Measurements from ENCODE around the gene NTRK2.

The NTRK2 gene

DNA sequence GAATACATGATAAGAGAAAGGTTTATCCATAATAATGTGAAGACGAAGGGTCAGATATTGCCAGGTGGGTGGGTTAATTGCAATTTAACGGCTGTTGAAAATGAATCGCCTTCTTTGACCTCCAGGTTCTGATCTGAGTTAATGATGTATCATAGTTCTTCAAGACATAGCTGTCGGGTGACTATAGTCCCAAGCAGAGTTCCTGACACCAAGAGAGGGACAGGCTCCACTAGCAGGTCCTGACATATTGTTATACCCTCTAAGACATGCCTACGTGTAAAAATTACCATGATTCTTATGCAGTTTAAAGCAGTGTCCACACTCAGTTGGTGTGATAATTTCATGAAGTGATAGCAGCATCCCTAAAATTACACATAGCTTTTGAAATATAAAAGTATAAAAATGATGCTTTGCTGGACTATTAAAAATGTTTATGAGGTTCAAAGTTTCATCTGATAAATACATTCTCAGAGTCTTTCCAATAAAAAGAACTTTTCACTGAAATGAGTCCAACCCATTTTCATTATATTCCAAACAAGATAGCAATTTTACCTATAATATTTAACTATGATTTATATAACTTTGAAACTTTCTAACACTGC is 53.0 kb downstream of the NTRK2 start:
- Histone ChIP-seq H3K79me2 (ENCODE audit: insufficient read depth, low read length) (no peaks in the 10 kb centered on the region), H3K9me3 (ENCODE audit: insufficient read depth, low read length, severe bottlenecking) (no peaks in the 10 kb centered on the region), H3K9ac (ENCODE audit: low read depth, low read length) (no peak overlapping the region), H3K36me3 (ENCODE audit: insufficient read depth, low read length) (no peaks in the 10 kb centered on the region), H3K27ac (ENCODE audit: low read length) (no peak overlapping the region), H3K27me3 (ENCODE audit: insufficient read depth, low read length, poor library complexity) (no peaks in the 10 kb centered on the region), H3K4me3 (ENCODE audit: low read depth in 1 of 2, low read length in 2 of 2) (no peak overlapping the region), H4K20me1 (ENCODE audit: insufficient read depth, low read length) (no peaks in the 10 kb centered on the region), H3K4me1 (ENCODE audit: insufficient read depth, low read length) (no peaks in the 10 kb centered on the region), H3K4me2 (ENCODE audit: insufficient read depth, low read length) (no peak overlapping the region), H2AFZ (ENCODE audit: low read depth, low read length) (no peak overlapping the region)
- TF ChIP-seq, protein P1, sequence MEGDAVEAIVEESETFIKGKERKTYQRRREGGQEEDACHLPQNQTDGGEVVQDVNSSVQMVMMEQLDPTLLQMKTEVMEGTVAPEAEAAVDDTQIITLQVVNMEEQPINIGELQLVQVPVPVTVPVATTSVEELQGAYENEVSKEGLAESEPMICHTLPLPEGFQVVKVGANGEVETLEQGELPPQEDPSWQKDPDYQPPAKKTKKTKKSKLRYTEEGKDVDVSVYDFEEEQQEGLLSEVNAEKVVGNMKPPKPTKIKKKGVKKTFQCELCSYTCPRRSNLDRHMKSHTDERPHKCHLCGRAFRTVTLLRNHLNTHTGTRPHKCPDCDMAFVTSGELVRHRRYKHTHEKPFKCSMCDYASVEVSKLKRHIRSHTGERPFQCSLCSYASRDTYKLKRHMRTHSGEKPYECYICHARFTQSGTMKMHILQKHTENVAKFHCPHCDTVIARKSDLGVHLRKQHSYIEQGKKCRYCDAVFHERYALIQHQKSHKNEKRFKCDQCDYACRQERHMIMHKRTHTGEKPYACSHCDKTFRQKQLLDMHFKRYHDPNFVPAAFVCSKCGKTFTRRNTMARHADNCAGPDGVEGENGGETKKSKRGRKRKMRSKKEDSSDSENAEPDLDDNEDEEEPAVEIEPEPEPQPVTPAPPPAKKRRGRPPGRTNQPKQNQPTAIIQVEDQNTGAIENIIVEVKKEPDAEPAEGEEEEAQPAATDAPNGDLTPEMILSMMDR (IDR thresholded peaks at IDR 0.05; ENCODE audit: borderline replicate concordance, extremely low read depth, low read length, poor library complexity, severe bottlenecking) = no peak
- no peak for TF ChIP-seq EZH2 (IDR thresholded peaks at IDR 0.05; ENCODE audit: borderline replicate concordance, low read depth, low read length, severe bottlenecking)
- ATAC-seq (ENCODE audit: insufficient read depth, low read depth) (no peak), DNase-seq (no peak)

DNA sequence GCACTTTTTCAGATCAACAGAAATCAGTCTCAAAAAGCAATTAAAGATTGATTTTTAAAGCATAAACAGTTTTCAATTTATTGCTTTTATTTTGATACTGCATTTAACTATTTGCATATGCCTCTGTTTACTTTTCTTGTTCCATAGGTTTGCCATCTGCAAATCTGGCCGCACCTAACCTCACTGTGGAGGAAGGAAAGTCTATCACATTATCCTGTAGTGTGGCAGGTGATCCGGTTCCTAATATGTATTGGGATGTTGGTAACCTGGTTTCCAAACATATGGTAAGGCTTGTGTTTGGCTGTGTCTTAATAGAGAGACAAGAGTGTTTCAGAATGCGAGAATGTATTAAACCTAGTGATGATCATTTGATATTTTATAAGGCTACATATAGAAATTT is 53.9 kb downstream of the NTRK2 start:
- H3K36me3 ChIP-seq (ENCODE audit: insufficient read depth, low read length) = no peaks in the 10 kb centered on the region
- no peak overlapping the region for H3K9ac ChIP-seq (ENCODE audit: low read depth, low read length)
- H3K4me1 ChIP-seq (ENCODE audit: insufficient read depth, low read length) = no peaks in the 10 kb centered on the region
- no peak overlapping the region for H2AFZ ChIP-seq (ENCODE audit: low read depth, low read length)
- no peak overlapping the region for H3K27ac ChIP-seq (ENCODE audit: low read length)
- no peak overlapping the region for H3K4me2 ChIP-seq (ENCODE audit: insufficient read depth, low read length)
- no peaks in the 10 kb centered on the region for H4K20me1 ChIP-seq (ENCODE audit: insufficient read depth, low read length)
- TF ChIP-seq, protein P1 (IDR thresholded peaks at IDR 0.05; ENCODE audit: borderline replicate concordance, extremely low read depth, low read length, poor library complexity, severe bottlenecking) = no peak
- TF ChIP-seq EZH2 (IDR thresholded peaks at IDR 0.05; ENCODE audit: borderline replicate concordance, low read depth, low read length, severe bottlenecking) = no peak
- ATAC-seq (ENCODE audit: insufficient read depth, low read depth) = no peak
- H3K79me2 ChIP-seq (ENCODE audit: insufficient read depth, low read length) = no peaks in the 10 kb centered on the region
- H3K9me3 ChIP-seq (ENCODE audit: insufficient read depth, low read length, severe bottlenecking) = no peaks in the 10 kb centered on the region
- no peak overlapping the region for H3K4me3 ChIP-seq (ENCODE audit: low read depth in 1 of 2, low read length in 2 of 2)
- peaks cover 4% of the 10 kb centered on the region for H3K27me3 ChIP-seq (ENCODE audit: insufficient read depth, low read length, poor library complexity)
- no peak for DNase-seq

DNA sequence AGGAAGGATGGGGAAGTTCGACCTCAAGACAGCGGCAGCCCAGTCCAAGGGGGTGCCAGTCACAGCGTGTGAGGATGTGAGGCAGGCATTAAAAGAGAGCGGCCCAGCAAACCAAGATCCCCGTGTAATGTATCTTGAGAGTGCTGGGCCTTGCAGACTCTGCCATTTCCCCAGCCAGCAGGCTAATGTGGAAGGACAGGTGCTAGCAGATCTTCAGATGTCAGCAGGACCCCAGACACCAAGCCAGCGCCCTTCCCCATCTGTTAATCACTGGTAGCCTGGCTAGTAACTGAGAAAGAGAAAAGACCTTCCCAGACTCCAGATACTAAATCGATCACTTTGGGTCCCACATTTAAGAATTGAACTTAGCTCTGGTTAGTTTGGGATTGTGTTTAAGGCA is 62.2 kb downstream of the NTRK2 start:
- no peak overlapping the region for H2AFZ ChIP-seq (ENCODE audit: low read depth, low read length)
- H3K4me1 ChIP-seq (ENCODE audit: insufficient read depth, low read length) = no peaks in the 10 kb centered on the region
- H3K79me2 ChIP-seq (ENCODE audit: insufficient read depth, low read length) = no peaks in the 10 kb centered on the region
- H3K4me3 ChIP-seq (ENCODE audit: low read depth in 1 of 2, low read length in 2 of 2) = no peak overlapping the region
- no peak overlapping the region for H3K27ac ChIP-seq (ENCODE audit: low read length)
- H3K9me3 ChIP-seq (ENCODE audit: insufficient read depth, low read length, severe bottlenecking) = no peaks in the 10 kb centered on the region
- H4K20me1 ChIP-seq (ENCODE audit: insufficient read depth, low read length) = no peaks in the 10 kb centered on the region
- no peak for TF ChIP-seq EZH2 (IDR thresholded peaks at IDR 0.05; ENCODE audit: borderline replicate concordance, low read depth, low read length, severe bottlenecking)
- no peak for ATAC-seq (ENCODE audit: insufficient read depth, low read depth)
- DNase-seq = no peak
- no peak overlapping the region for H3K4me2 ChIP-seq (ENCODE audit: insufficient read depth, low read length)
- peaks cover 4% of the 10 kb centered on the region for H3K27me3 ChIP-seq (ENCODE audit: insufficient read depth, low read length, poor library complexity)
- no peak overlapping the region for H3K9ac ChIP-seq (ENCODE audit: low read depth, low read length)
- no peaks in the 10 kb centered on the region for H3K36me3 ChIP-seq (ENCODE audit: insufficient read depth, low read length)

DNA sequence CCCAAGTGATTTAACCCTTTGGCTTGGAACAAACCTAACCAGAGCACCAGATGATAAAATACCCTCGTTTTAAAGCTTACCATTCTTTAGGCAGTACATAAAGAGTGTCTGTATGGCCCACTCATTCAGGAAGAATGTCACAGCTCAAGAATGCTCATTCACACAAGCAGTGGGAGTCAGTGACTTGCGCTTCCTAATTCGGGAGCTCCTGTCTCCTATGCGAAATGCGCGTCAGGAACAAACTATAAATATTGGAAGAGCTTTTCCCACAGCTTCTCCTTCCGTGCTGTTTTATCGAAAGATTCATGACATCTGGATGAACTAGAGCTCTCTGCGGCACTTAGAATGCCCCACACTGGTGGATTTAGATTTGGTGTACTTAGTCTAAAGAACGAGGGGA is 66.6 kb downstream of the NTRK2 start:
- Histone ChIP-seq H3K27ac (ENCODE audit: low read length) (no peak overlapping the region), H3K36me3 (ENCODE audit: insufficient read depth, low read length) (no peaks in the 10 kb centered on the region), H3K9me3 (ENCODE audit: insufficient read depth, low read length, severe bottlenecking) (no peaks in the 10 kb centered on the region), H3K4me2 (ENCODE audit: insufficient read depth, low read length) (no peak overlapping the region), H4K20me1 (ENCODE audit: insufficient read depth, low read length) (no peaks in the 10 kb centered on the region), H3K4me3 (ENCODE audit: low read depth in 1 of 2, low read length in 2 of 2) (no peak overlapping the region), H3K79me2 (ENCODE audit: insufficient read depth, low read length) (no peaks in the 10 kb centered on the region), H3K9ac (ENCODE audit: low read depth, low read length) (no peak overlapping the region), H2AFZ (ENCODE audit: low read depth, low read length) (no peak overlapping the region), H3K4me1 (ENCODE audit: insufficient read depth, low read length) (no peaks in the 10 kb centered on the region), H3K27me3 (ENCODE audit: insufficient read depth, low read length, poor library complexity) (no peaks in the 10 kb centered on the region)
- DNase-seq = no peak
- TF ChIP-seq, protein P1 (IDR thresholded peaks at IDR 0.05; ENCODE audit: borderline replicate concordance, extremely low read depth, low read length, poor library complexity, severe bottlenecking) = no peak
- no peak for TF ChIP-seq EZH2 (IDR thresholded peaks at IDR 0.05; ENCODE audit: borderline replicate concordance, low read depth, low read length, severe bottlenecking)
- no peak for ATAC-seq (ENCODE audit: insufficient read depth, low read depth)
